CD4-positive, alpha-beta T cell treated with Interferon gamma for 1 hour (primary cell): ENCODE data around the gene RASL10B.

Source experiments
- DNase-seq: peaks from one replicate; pipeline ENCODE4 v3.0.0-alpha.2; 2020

The RASL10B gene

DNA sequence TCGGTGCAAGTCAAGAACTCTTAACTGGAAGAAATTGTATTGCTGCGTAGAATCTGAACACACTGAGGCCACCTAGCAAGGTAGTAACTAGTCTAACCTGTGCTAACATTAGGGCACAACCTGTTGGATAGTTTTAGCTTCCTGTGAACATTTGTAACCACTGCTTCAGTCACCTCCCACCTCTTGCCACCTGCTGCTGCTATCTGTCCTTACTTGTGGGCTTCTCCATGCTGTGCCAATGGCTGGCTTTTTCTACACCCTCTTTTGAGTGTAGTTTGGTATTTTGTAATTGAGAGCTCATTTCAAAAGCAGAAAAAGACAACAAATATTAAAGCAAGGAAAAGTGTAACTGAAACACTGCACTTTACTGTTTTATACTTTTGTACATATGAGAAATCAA is 7.7 kb upstream of the RASL10B start:
- DNase-seq = no peak

DNA sequence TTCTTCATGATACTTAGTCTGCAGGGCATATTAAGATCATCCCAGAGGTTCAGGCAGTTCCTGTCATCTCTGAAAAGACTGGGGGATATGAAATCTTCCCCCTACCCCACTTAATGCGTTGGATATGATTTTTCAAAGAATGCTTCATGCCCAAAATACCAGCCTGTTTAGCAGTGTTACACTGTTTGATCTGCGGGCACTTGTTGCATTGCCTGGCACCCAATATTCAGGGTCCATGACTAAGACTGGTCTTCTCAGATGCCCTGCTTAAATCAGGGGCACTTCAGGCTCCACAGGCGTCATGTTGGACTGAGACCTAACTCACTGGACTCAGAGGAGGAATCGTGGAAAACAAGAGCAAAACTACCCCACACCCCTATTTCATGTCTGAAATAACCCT is 6.4 kb upstream of the RASL10B start:
- DNase-seq = no peak

DNA sequence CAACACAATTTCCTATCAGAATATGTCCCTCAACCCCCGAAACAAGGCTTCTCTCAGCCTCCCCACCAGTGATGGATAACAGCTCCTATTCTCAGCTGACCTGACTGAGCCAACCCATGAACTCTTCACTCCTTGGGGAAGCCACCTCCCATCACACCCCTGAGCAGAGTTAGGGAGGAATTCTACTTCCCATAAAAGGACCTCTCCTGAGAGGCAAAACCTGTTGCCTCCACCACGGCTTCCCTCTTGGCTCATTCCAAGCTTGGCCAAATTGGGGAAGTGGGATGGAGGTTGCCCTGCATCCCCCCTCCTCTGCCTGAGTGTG is 5.7 kb upstream of the RASL10B start:
- DNase-seq = no peak

DNA sequence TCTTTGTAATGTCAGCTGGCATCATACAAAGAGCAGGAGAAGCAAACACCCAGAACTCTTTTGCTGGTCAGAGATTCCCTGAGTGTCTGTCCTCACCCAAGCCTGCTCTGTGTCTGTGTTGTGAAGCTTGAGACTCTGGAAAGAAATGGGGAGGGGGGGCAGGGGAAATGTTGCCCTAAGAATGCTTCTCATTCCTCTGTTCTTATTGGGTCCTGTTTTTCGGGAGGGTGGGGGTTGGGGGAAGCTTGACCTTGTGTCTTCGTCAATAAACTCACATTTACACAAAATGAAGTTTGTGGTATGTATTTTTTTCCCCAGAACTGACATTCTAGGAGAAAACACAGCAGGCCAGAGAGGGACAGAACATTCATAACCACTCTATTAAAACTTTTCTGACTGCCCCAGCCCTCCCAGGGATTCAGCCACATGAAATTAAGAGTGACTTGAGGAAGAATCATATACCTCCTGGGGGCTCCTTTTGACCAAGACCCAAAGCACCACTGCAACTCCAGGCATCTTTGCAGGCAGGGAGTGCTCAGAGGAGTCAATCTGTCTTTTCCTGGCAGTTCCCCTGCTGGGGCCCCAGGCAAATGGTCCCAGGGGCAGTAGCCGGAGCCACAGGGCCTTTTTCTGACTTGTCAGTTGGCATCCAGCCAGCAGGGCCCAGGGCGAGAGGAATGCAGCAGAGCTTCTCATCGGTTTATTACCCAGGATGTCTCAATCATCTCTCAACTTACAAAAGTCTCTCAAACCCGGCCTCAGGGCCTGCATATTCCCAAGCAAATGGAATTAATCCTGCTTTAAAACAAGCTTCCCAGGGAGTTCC is 5.1 kb upstream of the RASL10B start:
- DNase-seq = no peak

DNA sequence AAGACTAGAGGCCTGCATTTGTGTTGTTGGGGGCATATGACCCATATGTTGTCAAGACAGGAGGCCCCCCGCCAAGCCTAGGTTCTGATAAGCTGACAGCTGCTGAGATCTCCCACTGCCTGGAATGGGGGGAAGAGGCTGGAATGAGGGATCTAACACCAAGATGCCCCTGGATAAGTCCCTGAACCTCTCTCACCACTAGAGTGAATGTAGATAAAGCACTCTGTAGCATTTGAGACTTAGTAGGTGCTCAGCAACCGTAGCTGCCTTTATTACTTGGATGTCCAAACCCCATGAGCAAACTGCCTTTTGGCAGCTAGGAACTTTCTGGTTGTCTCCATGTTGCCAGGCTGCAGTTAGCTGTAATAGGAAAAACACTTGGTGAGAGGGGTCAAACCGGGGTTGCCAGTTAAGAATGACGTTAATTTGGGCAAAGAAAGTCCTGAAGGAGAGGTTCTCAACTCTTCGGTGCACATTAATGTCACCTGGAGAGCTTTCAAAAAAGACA is 4.4 kb upstream of the RASL10B start:
- DNase-seq = no peak

DNA sequence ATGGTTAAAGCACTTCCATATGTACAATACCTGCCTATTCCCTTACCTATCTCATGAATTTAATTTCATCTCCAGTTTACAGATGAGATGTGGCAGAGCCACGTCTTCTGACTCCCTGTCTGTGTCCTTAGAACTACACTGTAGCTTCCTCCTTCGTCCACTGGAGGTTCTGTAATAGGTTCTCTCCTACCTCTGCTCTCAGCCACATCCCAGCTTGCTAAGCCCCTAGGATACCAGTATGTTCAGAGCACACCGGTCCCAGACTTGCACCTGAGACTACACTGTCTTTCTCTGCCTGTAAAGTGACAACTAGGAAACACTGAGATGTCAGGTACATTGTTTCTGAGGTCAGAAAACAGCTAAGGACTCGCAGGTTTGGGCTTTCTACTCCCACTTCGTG is 3.8 kb upstream of the RASL10B start:
- no peak for DNase-seq

DNA sequence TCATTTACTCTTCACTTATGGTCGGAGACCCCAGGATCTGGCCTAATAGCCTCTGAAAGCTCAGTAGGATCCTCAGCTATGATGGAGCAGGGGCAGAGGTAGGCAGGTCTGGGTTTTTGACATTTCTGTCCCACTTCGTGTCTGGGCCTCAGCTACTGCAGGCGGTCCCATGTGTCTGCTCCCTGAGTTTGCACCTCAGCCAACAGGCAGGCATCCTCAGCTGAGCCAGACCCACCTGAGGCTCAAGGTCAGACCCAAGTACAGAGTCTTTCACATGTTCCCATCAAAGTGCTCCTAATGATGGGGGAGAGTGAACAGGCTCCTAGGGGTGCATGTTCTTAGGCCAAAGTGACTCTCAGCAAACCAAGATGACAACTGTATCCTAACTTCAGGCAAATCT is 2.9 kb upstream of the RASL10B start:
- no peak for DNase-seq

DNA sequence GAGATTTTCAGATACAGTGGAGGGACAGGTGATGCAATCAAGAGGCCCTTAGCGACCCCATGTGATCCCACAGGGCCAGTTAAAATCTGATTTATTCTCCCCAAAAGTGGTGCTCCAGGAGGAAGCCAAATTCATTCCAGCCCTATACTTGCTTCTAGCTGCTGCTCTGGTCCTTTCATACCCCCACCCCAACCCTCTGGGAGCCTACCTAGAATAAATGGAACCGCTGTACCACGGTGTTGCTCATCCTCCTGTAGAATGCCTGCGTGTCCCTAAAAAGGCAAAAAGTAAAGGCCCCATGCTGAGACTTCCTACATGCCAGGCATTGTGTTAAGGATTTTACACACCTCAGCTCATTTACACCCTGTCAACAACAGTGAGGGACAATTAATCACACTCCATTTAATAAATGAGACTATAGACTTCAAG is 2.0 kb upstream of the RASL10B start:
- DNase-seq = no peak

DNA sequence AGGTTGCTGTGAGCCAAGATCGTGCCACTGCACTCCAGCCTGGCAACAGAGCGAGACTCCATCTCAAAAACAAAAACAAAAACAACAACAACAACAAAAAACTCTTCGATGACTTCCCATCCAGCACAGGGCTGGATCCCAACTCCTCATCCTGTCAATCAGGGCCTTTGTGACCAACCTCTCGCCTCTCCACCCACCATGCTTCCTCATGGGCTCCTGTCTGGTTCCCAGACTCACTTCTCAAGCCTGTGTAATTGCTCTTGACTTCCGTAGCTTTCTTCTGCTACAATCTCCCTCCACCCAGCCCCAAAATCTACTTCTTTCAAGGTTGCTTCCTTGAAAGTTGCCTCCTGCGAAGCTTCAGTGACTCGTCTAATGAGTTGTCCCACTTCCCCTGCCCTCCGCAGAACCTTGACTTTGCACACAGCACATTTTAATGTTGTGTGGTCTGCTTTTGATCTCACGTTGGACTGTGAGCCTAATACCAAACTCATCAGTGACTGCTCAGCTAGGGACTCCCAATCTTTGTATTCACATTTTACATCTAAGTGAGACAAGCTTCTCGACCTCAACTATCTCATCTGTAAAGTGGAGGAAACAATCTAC is 936 bp upstream of the RASL10B start:
- no peak for DNase-seq

DNA sequence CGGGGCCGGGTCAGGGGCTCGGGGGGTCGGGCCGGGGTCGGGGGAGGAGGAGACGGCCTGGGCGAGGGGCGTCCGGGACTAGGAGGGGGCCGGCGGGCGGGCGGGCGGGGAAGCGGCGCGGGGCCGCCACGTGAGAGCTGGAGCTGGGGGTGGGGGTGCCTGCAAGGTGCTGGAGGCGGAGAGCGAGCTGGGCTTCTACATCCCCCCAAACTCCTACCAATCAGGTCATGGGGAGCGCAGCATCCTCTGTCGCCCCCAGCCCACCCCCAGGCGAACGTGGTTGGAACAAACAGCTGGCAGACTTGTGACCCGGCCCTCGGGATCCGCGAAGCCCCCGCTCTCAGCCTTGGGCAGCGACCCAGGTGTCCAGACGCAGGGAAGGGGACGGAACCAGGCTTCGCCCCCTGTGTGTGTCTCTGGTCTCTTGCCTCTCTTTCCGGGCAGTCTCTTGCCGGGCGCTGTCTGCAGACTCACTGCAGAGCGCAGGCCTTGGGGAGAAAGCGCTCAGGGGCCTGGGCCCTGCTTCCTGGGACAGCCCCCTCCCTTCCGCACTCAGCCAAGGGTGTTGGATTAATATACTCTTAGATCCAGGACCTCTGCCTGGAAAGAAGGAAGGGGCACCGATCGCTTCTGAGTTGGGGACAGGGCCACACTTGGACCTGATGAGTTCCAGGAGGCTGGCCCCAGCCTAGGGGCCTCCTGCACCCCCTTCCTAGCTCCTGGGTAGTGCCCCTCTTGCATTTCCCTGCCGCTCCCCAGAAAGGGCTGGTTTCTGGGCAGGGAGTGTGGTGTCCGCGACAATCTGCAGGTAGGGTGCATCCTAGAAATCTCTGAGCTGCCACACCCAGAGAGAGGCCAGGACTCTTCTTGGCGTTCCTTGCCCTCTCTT is 722 bp downstream of the RASL10B start:
- no peak for DNase-seq

DNA sequence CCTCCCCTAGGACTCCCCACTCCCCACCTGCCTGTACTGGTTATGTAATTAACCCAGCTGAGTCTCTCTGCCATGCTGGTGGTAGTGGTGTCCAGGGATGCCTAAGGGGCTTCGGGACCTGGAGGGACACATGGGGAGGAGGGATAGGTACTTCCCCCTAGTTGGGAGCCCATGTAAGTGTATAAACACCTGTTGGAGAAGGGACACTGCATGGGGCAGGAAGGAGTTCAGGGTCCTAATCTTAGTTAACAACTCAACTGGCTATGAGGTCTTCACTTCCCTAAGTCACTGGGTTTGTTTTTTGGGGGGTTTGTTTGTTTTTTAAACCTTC is 1.3 kb downstream of the RASL10B start:
- DNase-seq = no peak

DNA sequence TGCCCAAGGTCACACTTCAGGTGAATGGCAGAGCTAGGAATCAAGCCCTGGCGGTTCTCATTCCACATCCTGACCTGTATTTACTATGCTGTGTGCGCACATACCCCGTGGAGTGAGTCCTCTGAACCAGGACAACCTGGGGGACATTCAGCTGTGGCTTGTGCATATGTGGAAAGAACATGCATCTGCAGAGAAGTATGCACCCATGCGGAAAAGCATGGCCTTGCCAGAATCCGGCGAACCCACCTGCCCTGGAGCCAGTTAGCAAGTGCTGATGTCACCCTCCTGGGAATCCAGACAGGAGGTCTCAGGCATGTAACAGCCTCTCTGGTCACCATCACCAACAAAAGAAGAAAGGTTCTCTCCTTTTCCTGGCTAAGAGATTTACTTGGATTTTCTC is 1.9 kb downstream of the RASL10B start:
- no peak for DNase-seq

DNA sequence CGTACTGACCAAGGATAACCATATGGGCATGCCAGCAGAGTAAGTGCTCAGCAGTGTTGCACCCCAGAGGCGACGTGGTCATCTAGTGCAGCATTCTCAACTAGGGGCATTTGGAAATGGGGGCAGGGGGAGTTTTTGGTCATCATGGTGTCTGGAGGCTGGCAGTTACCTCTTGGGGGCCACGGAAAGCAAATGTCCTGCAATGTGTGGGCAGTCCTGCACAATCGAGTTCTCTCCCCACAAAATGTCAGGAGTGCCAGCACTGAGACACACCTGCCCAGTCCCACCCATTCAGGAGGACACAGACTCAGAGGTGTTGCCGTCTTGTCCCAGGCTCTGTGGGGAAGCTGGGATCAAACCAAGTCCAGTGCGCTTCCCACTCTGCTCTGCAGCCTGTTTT is 3.0 kb downstream of the RASL10B start:
- DNase-seq = no peak

DNA sequence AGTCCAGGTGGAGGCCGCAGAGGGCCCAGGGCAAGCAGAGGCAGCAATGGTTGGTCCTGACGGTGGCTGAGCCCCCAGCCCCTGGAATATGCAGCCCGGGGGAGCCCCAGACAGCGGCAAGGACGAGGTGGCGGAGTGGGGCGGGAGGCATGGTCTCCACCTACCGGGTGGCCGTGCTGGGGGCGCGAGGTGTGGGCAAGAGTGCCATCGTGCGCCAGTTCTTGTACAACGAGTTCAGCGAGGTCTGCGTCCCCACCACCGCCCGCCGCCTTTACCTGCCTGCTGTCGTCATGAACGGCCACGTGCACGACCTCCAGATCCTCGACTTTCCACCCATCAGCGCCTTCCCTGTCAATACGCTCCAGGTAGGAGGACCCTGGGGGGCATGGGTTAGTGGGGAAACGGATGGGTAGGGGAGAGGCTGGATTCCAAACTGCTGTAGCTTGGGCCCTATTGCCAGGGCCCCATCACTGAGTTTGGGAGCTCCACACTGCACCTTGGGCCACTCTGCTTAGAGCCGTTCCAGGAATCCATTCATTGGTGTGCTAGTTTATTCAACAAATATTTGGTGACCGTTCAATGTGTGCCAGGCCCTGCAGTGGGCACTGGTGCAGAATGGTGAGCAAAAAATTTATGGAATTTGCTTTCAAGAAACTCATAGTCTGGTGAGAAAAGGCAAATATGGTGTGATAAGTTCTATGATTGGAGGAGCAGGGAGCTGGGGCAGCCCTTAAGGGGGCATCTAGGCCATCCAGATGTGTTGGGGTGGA is 3.8 kb downstream of the RASL10B start:
- DNase-seq = no peak

DNA sequence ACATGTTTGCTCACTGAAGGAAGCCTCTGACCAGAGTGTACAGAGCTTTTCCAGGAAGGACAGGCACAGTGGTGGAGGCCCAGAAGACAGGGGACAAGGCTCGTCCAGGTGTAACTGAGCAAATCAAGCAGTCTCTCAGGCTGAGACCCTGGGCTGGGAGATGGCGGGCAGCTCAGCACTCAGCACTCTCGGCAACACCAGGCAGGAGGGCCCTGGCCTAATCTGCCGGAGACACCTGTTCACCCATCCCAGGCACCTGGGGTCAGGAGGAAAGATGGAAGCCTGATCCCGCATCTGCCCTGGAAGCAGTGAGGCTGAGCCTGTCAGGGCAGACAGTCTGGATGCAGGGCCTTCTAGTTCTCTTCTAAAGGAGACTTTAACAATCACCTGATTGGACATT is 4.8 kb downstream of the RASL10B start:
- DNase-seq = no peak

DNA sequence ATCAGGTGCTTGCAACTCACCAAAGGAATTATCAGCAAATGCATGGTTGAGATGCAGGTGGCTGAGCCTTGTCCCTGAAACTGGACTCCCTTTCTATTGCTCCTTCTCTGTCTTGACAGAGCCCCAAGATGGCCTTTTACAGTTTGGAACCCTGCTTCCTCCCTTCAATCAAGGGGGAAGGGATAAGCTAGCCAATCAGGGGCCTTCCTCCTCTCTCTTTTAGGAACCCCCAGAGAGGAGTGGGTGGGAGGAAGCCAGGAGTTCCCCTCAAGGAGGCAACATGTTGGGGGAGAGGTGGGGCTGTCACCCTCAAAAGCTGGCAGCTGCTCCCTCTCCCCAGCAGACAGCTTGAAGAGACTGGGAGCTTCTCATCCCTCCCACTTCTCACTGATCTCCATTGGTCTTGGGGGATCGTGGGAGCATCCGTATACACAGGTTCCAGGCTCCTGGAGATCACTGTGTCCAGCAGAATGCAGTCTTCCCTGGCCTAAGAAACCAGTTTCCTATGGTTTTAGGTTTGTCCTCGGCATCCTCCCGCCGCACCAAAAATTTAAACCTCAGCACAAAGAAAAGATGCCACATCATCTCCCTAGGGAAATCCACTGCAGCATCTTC is 7.2 kb downstream of the RASL10B start:
- no peak for DNase-seq

DNA sequence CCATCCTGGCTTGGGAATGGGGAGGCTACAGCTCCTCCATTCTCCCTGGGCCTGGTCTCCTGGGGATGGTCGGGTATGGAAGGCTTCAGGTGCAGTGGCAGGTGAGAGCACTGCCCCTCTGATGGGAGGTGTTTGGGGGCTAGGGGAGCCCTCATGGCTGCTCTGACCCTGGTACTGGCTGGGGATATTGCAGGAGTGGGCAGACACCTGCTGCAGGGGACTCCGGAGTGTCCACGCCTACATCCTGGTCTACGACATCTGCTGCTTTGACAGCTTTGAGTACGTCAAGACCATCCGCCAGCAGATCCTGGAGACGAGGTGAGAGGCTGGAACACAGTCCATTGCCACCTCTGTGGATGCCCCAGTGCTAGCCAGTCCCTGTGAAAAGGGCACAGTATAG is 8.8 kb downstream of the RASL10B start:
- DNase-seq = no peak

DNA sequence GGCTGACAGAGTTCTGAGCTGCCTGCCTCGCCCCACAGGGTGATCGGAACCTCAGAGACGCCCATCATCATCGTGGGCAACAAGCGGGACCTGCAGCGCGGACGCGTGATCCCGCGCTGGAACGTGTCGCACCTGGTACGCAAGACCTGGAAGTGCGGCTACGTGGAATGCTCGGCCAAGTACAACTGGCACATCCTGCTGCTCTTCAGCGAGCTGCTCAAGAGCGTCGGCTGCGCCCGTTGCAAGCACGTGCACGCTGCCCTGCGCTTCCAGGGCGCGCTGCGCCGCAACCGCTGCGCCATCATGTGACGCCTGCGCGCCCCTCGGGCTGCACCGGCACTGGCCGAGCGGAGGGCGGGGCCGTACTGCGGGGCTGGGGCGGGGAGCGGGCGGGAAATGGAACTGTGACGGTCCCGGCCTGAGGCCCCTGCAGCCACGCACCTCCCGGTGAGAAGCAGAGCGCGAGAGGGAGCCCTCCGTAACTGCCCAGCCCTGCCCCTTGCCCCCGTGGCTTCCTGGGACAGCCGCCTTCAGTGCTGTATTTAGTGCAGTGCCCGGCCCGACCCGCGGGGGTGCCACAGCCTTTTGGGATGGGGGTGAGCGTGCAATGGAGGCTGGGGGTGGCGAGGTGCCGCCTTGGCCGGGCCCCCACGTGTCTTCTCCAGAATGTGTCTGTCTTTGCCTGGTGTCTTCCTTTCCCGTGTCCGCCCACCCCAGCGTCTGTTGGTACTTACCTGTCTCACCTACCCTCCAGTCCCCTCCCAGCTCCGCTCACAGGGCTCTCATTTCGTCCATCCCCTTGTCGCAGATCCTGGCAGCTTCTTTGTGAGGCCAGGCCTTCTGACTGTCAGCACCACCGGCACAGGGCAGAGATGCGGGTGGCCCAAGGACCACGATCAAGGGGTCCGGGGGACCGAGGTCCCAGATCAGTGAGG is 9.8 kb downstream of the RASL10B start:
- DNase-seq = no peak

DNA sequence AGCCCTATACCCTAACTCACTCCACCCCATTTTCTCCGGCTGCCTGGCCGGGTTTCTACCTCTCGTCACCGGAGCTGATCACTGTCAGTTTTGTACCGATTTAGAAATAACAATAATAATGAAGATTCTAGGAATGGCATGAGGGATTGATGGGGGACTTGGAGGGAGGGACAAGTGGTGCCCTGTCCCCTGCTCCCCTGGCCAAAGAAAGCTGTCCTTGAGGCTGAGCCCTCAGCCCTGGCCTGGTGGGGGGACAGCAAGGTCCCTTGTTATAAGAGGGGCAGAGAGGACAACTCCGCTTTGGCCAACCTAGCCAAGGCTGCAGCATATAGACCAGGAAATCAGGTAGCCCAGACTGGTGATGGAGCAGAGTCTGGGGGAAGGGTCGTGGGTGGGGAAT is 11.1 kb downstream of the RASL10B start:
- no peak for DNase-seq

DNA sequence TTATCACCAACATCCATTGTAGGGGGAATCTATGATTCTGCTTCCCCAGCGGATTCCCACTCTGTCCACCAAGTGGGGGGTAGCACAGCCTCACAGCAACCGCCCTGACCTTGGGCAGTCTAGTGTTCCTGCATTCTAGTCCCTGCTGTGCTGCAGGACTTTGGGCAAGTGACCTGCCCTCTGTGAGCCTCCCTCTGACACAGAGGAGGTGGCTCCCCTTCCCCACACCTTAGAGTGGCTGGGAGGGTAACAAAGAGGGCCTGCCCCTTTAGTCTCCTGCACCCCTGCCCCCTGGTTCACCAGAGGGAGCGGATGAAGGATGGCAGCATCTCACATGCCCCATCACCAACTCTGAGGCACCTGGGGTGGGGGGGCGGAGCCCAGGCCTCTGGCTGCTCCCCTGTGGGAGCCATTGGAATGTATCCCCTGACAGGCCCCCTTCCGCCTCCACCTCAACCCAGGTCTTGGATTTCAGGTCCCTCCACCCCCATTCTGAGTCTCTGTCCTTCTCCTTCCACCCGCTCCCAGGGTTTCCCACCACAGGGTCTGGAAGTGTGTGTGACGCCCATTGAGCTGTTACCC is 11.5 kb downstream of the RASL10B start:
- no peak for DNase-seq
